Measurements from ENCODE around the gene CFTR. TPM values are rescaled to one million over a fixed set of nuclear protein-coding genes. Genes with fewer than 3 reads are reported as not detected.

CFTR gene
- total RNA-seq, 1 experiment from 2014 or later = 0.19 TPM

- no peak for TF ChIP-seq EZH2 (IDR thresholded peaks at IDR 0.05; ENCODE audit: borderline replicate concordance, low read depth, low read length, poor library complexity, severe bottlenecking)
- no peak for DNase-seq (ENCODE audit: low spot score)
- ChIA-PET POLR2A (ENCODE audit: low non-redundant PET) (no interaction called here), CTCF (interaction anchor here (0.5 kb wide), 1 partner anchor 10 kb away, joined by 3 read pairs; no protein-coding TSS in a partner anchor)
- Histone ChIP-seq H3K9me3 (ENCODE audit: low read depth, low read length, poor library complexity, severe bottlenecking) (no peaks in the 10 kb centered on the region), H3K4me1 (ENCODE audit: insufficient read depth, low read length, poor library complexity, severe bottlenecking) (no peaks in the 10 kb centered on the region), H3K36me3 (ENCODE audit: insufficient read depth, low read length, poor library complexity, severe bottlenecking) (no peaks in the 10 kb centered on the region), H3K27me3 (replicated peaks; ENCODE audit: insufficient read depth, low read depth, low read length, poor library complexity) (peaks cover 3% of the 10 kb centered on the region), H3K4me3 (ENCODE audit: low read depth, low read length, poor library complexity, severe bottlenecking) (no peak overlapping the region), H3K27ac (ENCODE audit: low read depth, low read length, poor library complexity, severe bottlenecking) (no peak overlapping the region)
- intact Hi-C loops (cut with micrococcal nuclease; ENCODE audit: unreplicated experiment) = no loop called here
- no TSS peak for BruUV-seq (replicated peaks)
Observed at GRCh38 chr7:117639966-117640365, 160.1 kb downstream of the CFTR start.

GRCh38 chr7:117640465-117640864 is 160.6 kb downstream of the CFTR start:
- ChIA-PET POLR2A (ENCODE audit: low non-redundant PET) (no interaction called here), CTCF (interaction anchor here (0.5 kb wide), 1 partner anchor 9 kb away, joined by 3 read pairs; no protein-coding TSS in a partner anchor)
- BruUV-seq (replicated peaks) = no TSS peak
- no peak for TF ChIP-seq EZH2 (IDR thresholded peaks at IDR 0.05; ENCODE audit: borderline replicate concordance, low read depth, low read length, poor library complexity, severe bottlenecking)
- TF ChIP-seq CTCF (conservative IDR thresholded peaks at IDR 0.05; ENCODE audit: low read depth, low read length) = no peak
- intact Hi-C loops (cut with micrococcal nuclease; ENCODE audit: unreplicated experiment) = no loop called here
- no peaks in the 10 kb centered on the region for H3K36me3 ChIP-seq (ENCODE audit: insufficient read depth, low read length, poor library complexity, severe bottlenecking)
- H3K27me3 ChIP-seq (replicated peaks; ENCODE audit: insufficient read depth, low read depth, low read length, poor library complexity) = peaks cover under 1% of the 10 kb centered on the region
- H3K4me1 ChIP-seq (ENCODE audit: insufficient read depth, low read length, poor library complexity, severe bottlenecking) = no peaks in the 10 kb centered on the region
- no peaks in the 10 kb centered on the region for H3K9me3 ChIP-seq (ENCODE audit: low read depth, low read length, poor library complexity, severe bottlenecking)
- H3K4me3 ChIP-seq (ENCODE audit: low read depth, low read length, poor library complexity, severe bottlenecking) = no peak overlapping the region
- no peak for DNase-seq (ENCODE audit: low spot score)
- no peak overlapping the region for H3K27ac ChIP-seq (ENCODE audit: low read depth, low read length, poor library complexity, severe bottlenecking)

- H3K27ac ChIP-seq (ENCODE audit: low read depth, low read length, poor library complexity, severe bottlenecking) = no peak overlapping the region
- no TSS peak for BruUV-seq (replicated peaks)
- CTCF ChIA-PET = no interaction called here
- intact Hi-C loops (cut with micrococcal nuclease; ENCODE audit: unreplicated experiment) = no loop called here
- no peaks in the 10 kb centered on the region for H3K9me3 ChIP-seq (ENCODE audit: low read depth, low read length, poor library complexity, severe bottlenecking)
- no peak overlapping the region for H3K4me3 ChIP-seq (ENCODE audit: low read depth, low read length, poor library complexity, severe bottlenecking)
- no peaks in the 10 kb centered on the region for H3K27me3 ChIP-seq (replicated peaks; ENCODE audit: insufficient read depth, low read depth, low read length, poor library complexity)
- no peaks in the 10 kb centered on the region for H3K4me1 ChIP-seq (ENCODE audit: insufficient read depth, low read length, poor library complexity, severe bottlenecking)
- peak; percentile 28 for DNase-seq (ENCODE audit: low spot score)
- TF ChIP-seq CTCF (conservative IDR thresholded peaks at IDR 0.05; ENCODE audit: low read depth, low read length) (no peak), EZH2 (IDR thresholded peaks at IDR 0.05; ENCODE audit: borderline replicate concordance, low read depth, low read length, poor library complexity, severe bottlenecking) (no peak)
- POLR2A ChIA-PET (ENCODE audit: low non-redundant PET) = no interaction called here
- H3K36me3 ChIP-seq (ENCODE audit: insufficient read depth, low read length, poor library complexity, severe bottlenecking) = no peaks in the 10 kb centered on the region
Observed at GRCh38 chr7:117645481-117646165, 165.8 kb downstream of the CFTR start.

Data from A673 (cell line).